GM21381 (cell line): Measurements from ENCODE around the gene GLB1L2.

Source experiments
- ATAC-seq: cut with Tn5 transposase; IDR thresholded peaks from one replicate; pipeline ENCODE4 v1.9.1; 2021; ENCODE audit warnings: mild to moderate bottlenecking, moderate library complexity; ENCODE audit not compliant: unreplicated experiment

GLB1L2 gene

DNA sequence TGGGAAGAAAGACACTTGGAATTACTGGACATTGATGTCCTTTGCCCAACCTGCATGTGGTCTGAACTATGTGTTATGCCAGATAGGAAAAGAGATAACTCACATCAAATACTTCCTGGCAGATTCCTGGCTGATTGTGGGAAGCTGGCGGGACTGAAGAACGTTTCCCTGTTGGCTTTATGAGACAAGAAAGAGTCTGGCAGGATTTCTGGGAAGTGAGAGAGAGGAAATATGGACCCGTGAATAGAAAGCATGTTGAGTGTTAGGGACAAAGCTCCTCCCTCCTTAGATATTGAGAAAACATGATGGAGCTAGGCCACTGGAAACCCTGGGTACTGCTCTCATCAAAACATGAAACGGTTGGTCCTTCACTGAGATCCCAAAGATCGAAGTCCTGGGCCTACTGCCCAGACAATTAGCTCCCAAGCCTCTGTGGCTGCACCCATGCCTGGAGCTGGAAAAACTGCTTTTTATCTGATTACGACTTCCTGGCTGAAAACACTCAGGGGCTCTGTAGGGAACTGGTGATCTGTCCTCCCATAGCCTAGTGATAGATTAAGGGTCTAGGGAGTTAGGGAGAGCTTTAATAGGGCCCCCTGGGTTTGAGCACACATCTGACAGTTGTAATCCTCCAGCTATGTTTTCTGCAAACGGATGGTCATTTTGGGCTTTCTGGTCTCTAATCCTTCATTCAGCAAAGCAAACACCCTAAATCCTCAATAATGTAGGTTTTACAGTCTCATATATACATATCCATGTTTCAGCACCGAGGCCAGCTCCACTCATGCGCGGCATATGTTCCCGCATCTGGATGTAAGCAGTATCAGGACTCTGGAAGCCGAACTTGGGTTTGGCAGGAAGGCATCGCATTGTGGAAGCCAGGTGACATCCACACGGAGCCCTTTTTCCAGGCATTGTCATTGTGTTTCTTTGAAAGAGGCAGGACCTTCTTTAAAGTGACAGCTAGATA, 86.4 kb downstream of the GLB1L2 start:
- ATAC-seq = no peak

- ATAC-seq = no peak
Observed at GRCh38 chr11:134423106-134423505, 91.3 kb downstream of the GLB1L2 start.

GRCh38 chr11:134425413-134425812, 93.6 kb downstream of the GLB1L2 start:
- ATAC-seq = no peak
